ENCODE measurements around the gene ZNF625.
"Not testable (repeated sequence)": the region's sequence is repeated elsewhere in the genome, so short reads cannot be mapped to it uniquely, and the experiment has no call there.

The ZNF625 gene

DNA sequence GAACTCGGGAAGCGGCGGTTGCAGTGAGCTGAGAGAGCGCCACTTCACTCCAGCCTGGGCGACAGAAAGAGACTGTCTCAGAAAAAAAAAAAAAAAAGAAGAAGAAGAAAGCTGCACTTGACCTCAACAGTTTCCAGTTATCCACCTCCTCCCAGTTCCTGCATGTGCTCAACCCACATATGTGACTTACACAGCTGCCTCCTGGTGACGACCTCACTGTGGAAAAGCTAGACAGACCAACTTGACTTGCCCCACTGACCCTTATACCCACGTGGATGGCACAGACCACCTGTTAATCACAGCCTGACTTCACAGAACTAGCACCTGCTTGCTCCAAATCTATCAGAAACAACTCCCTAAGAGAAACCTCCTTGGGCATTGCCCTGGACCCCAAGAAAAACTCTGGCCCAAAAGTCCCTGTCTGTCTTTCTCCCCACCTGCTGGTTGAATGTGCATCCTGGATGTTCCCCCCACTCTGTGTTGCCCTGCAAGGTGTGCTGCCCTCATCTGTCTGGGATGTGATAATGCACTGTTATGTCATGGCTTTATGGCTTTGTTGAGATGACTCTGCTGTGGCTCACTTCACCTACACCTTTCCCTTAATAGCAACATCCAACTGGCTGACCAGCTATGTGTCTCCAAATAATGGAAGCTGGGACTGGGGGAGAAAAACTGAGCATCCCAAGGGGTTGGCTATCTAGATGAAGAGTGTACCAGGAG, 19.2 kb downstream of the ZNF625 start:
- no peak for DNase-seq

DNA sequence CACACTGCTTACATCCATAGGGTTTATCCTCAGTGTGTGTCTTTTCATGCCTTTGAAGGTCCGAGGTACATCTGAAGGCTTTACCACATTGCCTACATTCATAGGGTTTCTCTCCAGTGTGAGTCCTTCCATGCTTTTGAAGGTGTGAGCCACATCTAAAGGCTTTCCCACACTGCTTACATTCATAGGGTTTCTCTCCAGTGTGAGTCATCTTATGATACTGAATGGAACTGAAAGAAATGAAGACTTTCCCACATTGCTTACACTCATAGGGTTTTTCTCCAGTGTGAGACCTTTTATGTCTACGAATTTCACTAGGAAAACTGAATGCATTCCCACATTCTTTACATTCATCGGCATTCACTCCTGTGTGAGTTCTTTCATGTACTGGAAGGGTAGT, 23.5 kb downstream of the ZNF625 start:
- DNase-seq = no peak

DNA sequence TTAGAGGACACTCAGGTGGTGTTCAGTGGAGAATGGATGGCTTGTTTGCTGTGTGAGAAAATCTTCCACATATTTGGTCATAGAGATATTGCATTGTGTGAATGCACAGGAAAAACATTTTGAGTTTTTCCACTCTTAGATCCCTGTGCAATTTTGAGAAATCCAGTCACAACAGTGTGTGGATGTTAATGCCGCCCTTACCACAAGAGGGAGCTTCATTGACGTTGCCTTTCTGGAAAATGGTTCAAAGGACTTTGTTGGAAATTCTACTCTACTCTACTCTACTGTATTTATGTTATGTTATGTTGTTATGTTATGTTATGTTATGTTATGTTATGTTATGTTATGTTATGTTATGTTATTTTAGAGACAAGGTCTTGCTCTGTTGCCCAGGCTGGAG, 29.8 kb downstream of the ZNF625 start:
- DNase-seq = no peak

DNA sequence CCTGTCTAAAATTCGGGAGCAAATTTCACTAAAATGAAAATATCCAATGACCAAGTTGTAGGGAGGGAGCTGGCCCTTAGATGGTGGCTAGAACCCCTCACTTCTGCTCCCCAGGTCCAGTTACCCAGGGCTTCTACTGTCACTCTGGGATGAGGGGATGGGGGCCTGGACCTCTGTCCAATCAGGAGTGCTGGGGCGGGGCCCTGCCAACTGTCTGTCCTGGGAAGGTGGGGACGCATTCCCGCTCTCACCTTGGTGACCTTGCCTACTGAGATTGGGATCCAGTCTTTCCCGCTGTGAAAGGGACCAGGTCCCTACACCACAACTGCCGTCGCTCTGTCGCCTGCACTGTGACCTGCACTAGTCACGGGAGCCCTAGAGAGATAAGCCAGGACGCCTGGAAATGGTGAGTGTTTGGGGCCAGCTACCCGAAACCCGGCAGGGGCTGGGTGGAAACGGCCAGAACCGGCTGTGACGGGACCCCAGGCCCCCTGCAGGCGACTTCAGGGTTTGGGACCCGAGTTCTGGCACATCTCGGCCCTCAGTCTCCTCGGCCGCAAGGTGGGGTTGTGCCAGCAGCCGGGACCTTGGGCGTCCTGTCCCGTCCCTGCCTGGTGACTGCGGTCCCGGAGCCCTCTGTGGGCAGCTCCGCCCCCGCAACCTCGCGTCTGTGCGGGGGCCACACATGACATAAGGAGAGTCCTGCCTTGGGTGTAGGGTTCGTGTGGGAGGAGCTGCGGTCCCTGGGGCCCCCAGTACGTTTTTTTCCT, 39.1 kb downstream of the ZNF625 start:
- no peak for DNase-seq

DNA sequence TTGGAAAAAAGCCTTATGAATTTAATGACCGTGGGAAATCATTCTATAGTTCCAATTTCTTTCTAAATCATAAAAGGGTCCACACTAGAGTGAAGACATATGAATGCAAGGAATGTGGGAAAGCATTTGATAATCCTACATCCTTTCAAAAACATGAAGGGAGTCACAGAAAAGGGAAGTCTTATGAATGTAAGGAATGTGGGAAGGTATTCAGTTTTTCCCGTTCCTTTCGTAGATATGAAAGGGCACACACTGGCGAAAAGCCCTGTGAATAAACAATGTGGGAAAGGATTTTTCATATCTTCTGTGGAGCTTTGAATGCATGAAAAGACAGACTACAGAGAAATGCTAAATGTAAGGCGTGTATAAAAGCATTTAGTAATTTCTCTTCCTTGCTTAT, 43.4 kb downstream of the ZNF625 start:
- DNase-seq = no peak

DNA sequence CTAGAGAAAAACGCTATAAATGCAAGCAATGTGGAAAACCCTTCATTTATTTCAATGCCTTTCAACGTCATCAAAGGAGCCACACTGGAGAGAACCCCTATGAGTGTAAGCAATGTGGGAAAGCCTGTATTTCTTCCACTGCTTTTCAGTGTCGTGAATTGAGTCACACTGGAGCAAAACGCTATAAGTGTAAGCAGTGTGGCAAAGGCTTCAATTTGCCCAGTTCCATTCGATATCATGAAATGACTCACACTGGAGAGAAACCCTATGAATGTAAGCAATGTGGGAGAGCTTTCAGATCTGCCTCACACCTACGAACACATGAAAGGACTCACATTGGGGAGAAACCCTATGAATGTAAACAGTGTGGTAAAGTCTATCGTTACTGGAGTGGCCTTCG, 43.8 kb downstream of the ZNF625 start:
- DNase-seq = no peak

DNA sequence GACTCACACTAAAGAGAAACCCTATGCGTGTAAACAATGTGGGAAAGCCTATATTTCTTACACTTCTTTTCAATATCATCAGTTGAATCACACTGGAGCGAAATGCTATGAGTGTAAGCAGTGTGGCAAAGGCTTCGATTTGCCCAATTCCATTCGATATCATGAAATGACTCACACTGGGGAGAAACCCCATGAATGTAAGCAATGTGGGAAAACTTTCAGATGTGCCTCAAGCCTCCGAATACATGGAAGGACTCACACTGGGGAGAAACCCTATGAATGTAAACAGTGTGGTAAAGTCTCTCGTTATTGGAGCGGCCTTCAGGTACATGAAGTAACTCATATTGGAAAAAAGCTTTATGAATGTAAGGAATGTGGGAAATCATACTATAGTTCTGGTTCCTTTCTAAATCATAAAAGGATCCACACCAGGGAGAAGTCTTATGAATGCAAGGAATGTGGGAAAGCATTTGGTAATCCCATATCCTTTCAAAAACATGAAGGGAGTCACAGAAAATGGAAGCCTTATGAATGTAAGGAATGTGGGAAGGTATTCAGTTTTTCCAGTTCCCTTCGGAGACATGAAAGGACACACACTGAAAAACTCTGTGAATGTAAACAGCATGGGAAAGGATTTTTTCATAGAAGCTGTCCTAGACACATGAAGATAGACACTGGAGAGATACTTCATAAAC, 44.4 kb downstream of the ZNF625 start:
- DNase-seq = no peak

DNA sequence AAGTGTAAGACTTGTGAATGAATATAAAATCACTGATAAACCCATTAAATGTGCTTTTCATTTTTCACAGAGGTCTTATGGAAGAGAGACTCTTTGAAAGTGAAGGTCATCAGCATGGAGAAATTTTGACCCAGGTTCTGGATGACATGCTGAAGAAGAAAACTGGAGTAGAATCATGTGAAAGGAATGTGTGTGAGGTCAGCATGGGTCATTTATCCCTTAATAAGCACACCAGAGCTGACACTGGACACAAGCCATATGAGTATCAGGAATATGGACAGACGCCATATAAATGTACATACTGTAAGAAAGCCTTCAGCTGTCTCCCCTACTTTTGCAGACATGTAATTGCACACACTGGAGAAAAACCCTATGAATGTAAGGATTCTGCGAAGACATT, 45.4 kb downstream of the ZNF625 start:
- no peak for DNase-seq

DNA sequence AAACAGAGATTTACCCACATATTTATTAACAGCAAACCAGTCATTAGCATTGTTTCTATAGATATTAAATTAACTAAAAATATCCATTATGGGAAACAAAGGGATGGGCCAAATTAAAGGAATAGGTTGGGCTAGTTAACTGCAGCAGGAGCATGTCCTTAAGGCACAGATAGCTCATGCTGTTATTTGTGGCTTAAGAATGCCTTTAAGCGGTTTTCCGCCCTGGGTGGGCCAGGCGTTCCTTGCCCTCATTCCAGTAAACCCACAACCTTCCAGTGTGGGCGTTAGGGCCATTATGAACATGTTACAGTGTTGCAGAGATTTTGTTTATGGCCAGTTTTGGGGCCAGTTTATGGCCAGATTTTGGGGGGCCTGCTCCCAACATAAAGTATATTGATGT, 52.6 kb downstream of the ZNF625 start:
- not testable (repeated sequence) for DNase-seq

DNA sequence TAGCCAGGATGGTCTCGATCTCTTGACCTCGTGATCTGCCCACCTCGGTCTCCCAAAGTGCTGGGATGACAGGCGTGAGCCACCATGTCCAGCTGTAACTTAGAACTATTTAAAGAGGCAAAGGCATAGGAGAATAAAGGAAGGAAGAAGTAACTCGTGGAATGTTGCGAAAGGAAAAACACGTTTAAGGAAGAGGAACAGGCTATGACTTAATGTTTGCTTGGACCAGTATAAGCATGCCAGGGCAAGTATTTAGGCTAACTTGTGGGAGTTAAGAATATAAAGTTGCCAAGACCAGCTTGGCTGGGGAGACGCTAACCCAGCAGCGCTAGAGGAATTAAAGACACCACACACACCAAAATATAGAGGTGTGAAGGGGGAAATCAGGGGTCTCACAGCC, 58.5 kb downstream of the ZNF625 start:
- no peak for DNase-seq

DNA sequence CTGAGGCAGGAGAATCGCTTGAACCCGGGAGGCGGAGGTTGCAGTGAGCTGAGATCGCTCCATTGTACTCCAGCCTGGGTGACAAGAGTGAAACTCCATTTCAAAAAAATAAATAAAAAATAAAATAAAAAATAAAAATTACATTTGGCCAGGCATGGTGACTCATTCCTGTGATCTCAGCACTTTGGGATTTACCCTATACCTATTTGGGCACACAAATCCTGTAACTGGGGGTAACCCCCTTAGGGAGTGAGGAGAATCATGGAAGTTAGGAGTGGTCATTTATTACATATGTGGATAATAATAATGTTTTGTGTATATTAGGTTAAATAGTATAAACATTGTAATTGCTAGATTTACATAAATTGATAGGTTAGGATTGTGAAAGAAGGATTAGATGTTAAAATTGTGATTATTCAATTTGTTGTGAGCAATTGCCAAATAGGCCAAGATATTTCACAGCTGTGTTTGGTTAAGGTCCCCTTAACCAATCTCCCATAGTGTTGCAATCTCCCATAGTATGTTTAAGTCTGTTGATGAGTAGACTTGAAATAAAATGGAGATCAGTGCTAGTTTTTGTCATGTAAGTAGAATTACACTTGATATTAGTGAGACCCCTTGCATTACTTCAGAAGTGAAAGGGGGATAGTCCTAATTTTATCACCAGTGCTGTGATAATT, 61.3 kb downstream of the ZNF625 start:
- DNase-seq = no peak

All from kidney glomerular epithelial cell (primary cell).